SK-N-MC (cell line): ENCODE results near the gene PIAS4.

ENCODE experiments used
- DNase-seq: peaks from one replicate; pipeline ENCODE4 v3.0.0-alpha.2; 2011; ENCODE audit warnings: low read depth, low spot score
- H3K27ac ChIP-seq: fragments of 200-600 bp; sonication (generic); 2 replicates; pipeline ENCODE4 v1.5.1; 2016; ENCODE audit warnings: mixed run types
- H3K36me3 ChIP-seq: fragments of 200-600 bp; sonication (generic); 2 replicates; pipeline ENCODE4 v1.6.1; 2017; ENCODE audit warnings: antibody characterized with exemption, low read length, mixed read lengths; ENCODE audit not compliant: insufficient read depth
- H3K4me3 ChIP-seq: fragments of 200-600 bp; sonication (generic); 2 replicates; pipeline ENCODE4 v1.5.1; 2016
- H3K9ac ChIP-seq: fragments of 200-600 bp; sonication (generic); 2 replicates; pipeline ENCODE4 v1.8.0; 2017; ENCODE audit warnings: mixed run types, mixed read lengths; ENCODE audit not compliant: insufficient read length
- H3K9me3 ChIP-seq: fragments of 200-600 bp; sonication (generic); 2 replicates; pipeline ENCODE4 v1.6.1; 2017; ENCODE audit warnings: low read depth, mild to moderate bottlenecking, antibody characterized with exemption, low read length, moderate library complexity, mixed read lengths
- EZH2 ChIP-seq: fragments of 200-600 bp; sonication (generic); IDR thresholded peaks from one replicate; pipeline ENCODE4 v1.6.1; 2017; ENCODE audit warnings: antibody characterized with exemption
- FOXP2 ChIP-seq: optimal IDR thresholded peaks from 2 replicates; pipeline ENCODE3; 2011; ENCODE audit warnings: mild to moderate bottlenecking, moderate library complexity; ENCODE audit not compliant: insufficient read depth; ENCODE audit errors: extremely low read length, control extremely low read depth
- POLR2AphosphoS5 ChIP-seq: IDR thresholded peaks from 2 replicates; pipeline ENCODE4 v1.6.1; 2012; ENCODE audit warnings: mild to moderate bottlenecking, low read depth, low read length, borderline replicate concordance

PIAS4 gene

GRCh38 chr19:3981373-3981735 is 26.2 kb upstream of the PIAS4 start:
- H3K4me3 ChIP-seq = no peak overlapping the region
- DNase-seq = no peak
- H3K9ac ChIP-seq = no peak overlapping the region
- no peaks in the 10 kb centered on the region for H3K9me3 ChIP-seq
- H3K27ac ChIP-seq = peak overlapping the region; percentile 46
- TF ChIP-seq POLR2AphosphoS5 = no peak; the same call in 1 of the 2 replicates
- TF ChIP-seq EZH2 = no peak
- no peak for TF ChIP-seq FOXP2
- H3K36me3 ChIP-seq = peaks cover 84% of the 10 kb centered on the region

DNA sequence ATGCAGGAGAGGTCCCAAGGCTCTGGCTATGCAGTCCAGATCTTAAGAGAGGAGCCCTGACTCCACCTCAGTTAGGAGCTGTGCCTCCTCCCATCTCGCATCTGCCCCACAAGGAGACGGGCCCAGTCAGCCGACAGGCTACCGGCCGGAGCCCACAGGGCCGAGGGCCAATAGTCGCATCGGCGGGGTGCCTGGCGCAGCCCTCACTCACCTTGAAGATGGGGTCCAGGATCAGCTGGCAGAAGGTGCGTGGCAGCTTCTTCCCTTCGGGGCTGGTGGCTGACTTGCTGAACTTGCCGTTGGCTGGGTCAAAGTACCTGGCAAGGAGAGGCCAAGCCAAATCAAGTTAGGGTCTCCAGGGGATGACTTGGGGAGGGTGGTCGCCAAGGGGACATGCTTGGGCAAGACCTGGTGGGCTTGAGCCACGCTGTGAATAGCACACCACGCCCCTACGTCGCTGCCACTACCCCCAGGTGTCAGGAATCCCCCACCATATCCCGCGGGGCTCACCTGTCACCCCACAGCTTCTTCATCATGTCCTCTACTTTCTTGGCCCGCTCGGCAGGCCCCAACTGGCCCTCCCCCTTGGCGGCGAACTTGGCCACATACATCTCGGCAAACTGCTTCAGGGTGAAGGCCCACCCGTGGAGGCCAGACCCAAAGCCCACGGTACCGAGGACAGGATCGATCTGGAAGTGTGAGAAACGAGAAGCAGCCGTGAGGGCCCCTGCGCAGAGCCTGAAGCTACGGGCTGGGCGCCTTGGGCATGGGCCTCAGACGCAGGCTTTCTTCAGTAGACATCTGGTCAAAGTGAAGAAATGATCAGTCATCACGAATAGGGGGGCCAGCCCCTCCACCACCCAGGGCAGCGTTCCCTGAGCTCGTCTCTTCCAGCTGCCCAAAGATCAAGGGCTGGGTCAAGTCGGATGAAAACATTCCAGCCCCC is 25.5 kb upstream of the PIAS4 start:
- Histone ChIP-seq H3K9ac (peak overlapping the region; percentile 26), H3K27ac (peak overlapping the region; percentile 62), H3K36me3 (peaks cover 78% of the 10 kb centered on the region), H3K9me3 (no peaks in the 10 kb centered on the region), H3K4me3 (0 out of 2 replicates have a peak overlapping the region, but pooled peaks have one; percentile 17)
- no peak for DNase-seq
- no peak for TF ChIP-seq POLR2AphosphoS5
- no peak for TF ChIP-seq EZH2
- TF ChIP-seq FOXP2 = no peak

GRCh38 chr19:3982701-3983541 is 24.6 kb upstream of the PIAS4 start:
- Histone ChIP-seq H3K4me3 (peak overlapping the region; percentile 90), H3K9ac (peak overlapping the region; percentile 99), H3K27ac (peak overlapping the region; percentile 95), H3K36me3 (peaks cover 69% of the 10 kb centered on the region), H3K9me3 (no peaks in the 10 kb centered on the region)
- DNase-seq = no peak
- TF ChIP-seq FOXP2 (no peak), EZH2 (no peak), POLR2AphosphoS5 (no peak)

- TF ChIP-seq EZH2 (no peak), FOXP2 (no peak), POLR2AphosphoS5 (no peak)
- DNase-seq = no peak
- Histone ChIP-seq H3K36me3 (peaks cover 63% of the 10 kb centered on the region), H3K27ac (peak overlapping the region; percentile 95), H3K4me3 (peak overlapping the region; percentile 90), H3K9ac (peak overlapping the region; percentile 99), H3K9me3 (no peaks in the 10 kb centered on the region)
These were observed 24.0 kb upstream of the PIAS4 start for GRCh38 chr19:3983542-3983914.

DNA sequence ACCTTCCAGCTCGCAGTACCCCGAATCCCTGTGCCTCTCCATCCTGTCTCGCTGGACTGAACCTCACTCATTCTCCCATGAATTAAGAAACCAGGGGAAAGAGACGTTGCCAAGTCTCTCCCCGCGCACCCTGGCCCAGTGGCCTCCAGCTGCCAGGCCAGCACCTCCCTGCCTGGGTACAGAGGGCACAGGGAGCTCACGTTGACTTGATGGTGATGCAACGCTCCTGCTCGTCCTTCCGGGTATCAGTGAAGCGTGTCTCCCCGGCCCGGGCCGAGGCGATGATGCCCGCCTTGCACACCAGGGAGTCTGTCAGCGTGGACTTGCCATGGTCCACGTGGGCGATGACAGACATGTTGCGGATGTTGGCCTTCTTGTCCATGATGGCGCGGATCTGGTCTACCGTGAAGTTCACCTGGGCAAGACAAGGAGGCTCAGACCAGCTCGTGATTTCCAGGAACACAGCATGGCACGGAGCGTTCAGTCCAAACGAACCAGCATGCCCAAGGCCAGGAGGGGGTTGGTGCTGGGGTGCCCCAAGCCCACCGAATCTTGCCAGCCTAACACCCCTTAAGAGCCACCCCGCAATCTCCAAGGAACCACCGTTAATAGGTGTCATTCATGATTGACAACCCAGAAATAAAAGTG is 23.5 kb upstream of the PIAS4 start:
- peak overlapping the region; percentile 99 for H3K9ac ChIP-seq
- TF ChIP-seq EZH2 (no peak), POLR2AphosphoS5 (no peak), FOXP2 (no peak)
- peak overlapping the region; percentile 90 for H3K4me3 ChIP-seq
- H3K36me3 ChIP-seq = peaks cover 60% of the 10 kb centered on the region
- peak overlapping the region; percentile 95 for H3K27ac ChIP-seq
- DNase-seq = no peak
- no peaks in the 10 kb centered on the region for H3K9me3 ChIP-seq

DNA sequence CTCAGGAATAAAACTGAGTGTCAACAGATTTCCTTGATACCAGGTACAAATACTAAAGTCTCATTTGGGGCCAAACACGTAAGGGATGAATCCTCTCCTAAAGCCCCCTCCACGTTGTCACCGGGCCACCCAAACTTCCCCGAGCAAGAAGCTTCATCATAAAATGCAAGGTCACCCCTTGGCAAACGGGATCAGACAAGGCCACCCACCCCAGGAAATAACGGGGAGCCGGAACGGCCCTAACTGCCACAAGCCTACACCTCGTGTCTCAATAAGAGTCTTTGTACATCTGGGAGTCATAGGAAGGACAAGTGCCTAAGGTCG is 23.0 kb upstream of the PIAS4 start:
- no peak for DNase-seq
- H3K9me3 ChIP-seq = no peaks in the 10 kb centered on the region
- no peak for TF ChIP-seq POLR2AphosphoS5
- TF ChIP-seq EZH2 = no peak
- peaks cover 55% of the 10 kb centered on the region for H3K36me3 ChIP-seq
- H3K9ac ChIP-seq = peak overlapping the region; percentile 99
- H3K27ac ChIP-seq = peak overlapping the region; percentile 95
- H3K4me3 ChIP-seq = peak overlapping the region; percentile 90

- H3K27ac ChIP-seq = peak within 1 kb of the TSS; percentile 96
- peak within 1 kb of the TSS; percentile 90 for H3K4me3 ChIP-seq
- TF ChIP-seq EZH2 = no peak
- peak; percentile 100 for TF ChIP-seq POLR2AphosphoS5
- peak; percentile 14 for TF ChIP-seq FOXP2
- H3K36me3 ChIP-seq = peaks cover 49% of the 10 kb centered on the region
- peak; percentile 50 for DNase-seq
- peak within 1 kb of the TSS; percentile 99 for H3K9ac ChIP-seq
- no peaks in the 10 kb centered on the region for H3K9me3 ChIP-seq
These were observed 22.5 kb upstream of the PIAS4 start, which contains the start of gene EEF2 for GRCh38 chr19:3984908-3985642. TSS of gene EEF2 (minus strand) at chr19:3985463. CDS start at chr19:3985380, 83 bp downstream.
